LNCAP (cell line): ENCODE data around the gene PTCRA.

ENCODE experiments used
- CTCF ChIP-seq: fragments of 450-650 bp; IDR thresholded peaks from 2 replicates; pipeline ENCODE4 v1.5.1; 2017; ENCODE audit warnings: mild to moderate bottlenecking

PTCRA gene

GRCh38 chr6:42969431-42969830 lies 53.6 kb downstream of the PTCRA start:
- TF ChIP-seq CTCF = no peak

- TF ChIP-seq CTCF = no peak
These were observed 54.1 kb downstream of the PTCRA start for GRCh38 chr6:42969934-42970333.

- TF ChIP-seq CTCF = no peak
These were observed 55.2 kb downstream of the PTCRA start for GRCh38 chr6:42970871-42971612.

- TF ChIP-seq CTCF = no peak
These were observed 56.0 kb downstream of the PTCRA start for GRCh38 chr6:42971746-42972327.

- TF ChIP-seq CTCF = no peak
These were observed 58.1 kb downstream of the PTCRA start for GRCh38 chr6:42973926-42974325.

- no peak for TF ChIP-seq CTCF
These were observed 59.2 kb downstream of the PTCRA start for GRCh38 chr6:42974919-42975505.
